HG02571 (cell line): Measurements from ENCODE around the gene MOB3A.

Experiments
- ATAC-seq: cut with Tn5 transposase; IDR thresholded peaks from one replicate; pipeline ENCODE4 v1.9.1; 2021; ENCODE audit warnings: mild to moderate bottlenecking, moderate library complexity; ENCODE audit not compliant: unreplicated experiment

MOB3A gene

GRCh38 chr19:2060884-2061494 is 35.1 kb downstream of the MOB3A start:
- ATAC-seq = peak; percentile 19

- ATAC-seq = no peak
These were observed 36.5 kb downstream of the MOB3A start for GRCh38 chr19:2059422-2060201.

- ATAC-seq = no peak
These were observed 37.3 kb downstream of the MOB3A start for GRCh38 chr19:2058570-2059421.

GRCh38 chr19:2057484-2058469 is 38.3 kb downstream of the MOB3A start:
- ATAC-seq = no peak

GRCh38 chr19:2056837-2057192 is 39.3 kb downstream of the MOB3A start:
- ATAC-seq = no peak

- no peak for ATAC-seq
These were observed 39.9 kb downstream of the MOB3A start for GRCh38 chr19:2055931-2056836.

GRCh38 chr19:2054763-2055162 is 41.4 kb downstream of the MOB3A start:
- no peak for ATAC-seq

- no peak for ATAC-seq
These were observed 42.3 kb downstream of the MOB3A start for GRCh38 chr19:2053601-2054389.

GRCh38 chr19:2051773-2052704 is 44.1 kb downstream of the MOB3A start:
- no peak for ATAC-seq

- peak; percentile 41 for ATAC-seq
These were observed 44.9 kb downstream of the MOB3A start, which contains the start of gene MKNK2 for GRCh38 chr19:2050991-2051772. Gene MKNK2 (minus strand): TSS chr19:2051244. CDS start chr19:2050851, 393 bp downstream.

GRCh38 chr19:2050349-2050990 is 45.7 kb downstream of the MOB3A start:
- peak; percentile 3 for ATAC-seq

- ATAC-seq = peak; percentile 3
These were observed 46.3 kb downstream of the MOB3A start for GRCh38 chr19:2049741-2050348.

- no peak for ATAC-seq
These were observed 47.0 kb downstream of the MOB3A start for GRCh38 chr19:2048959-2049740.

GRCh38 chr19:2048104-2048958 is 47.8 kb downstream of the MOB3A start:
- no peak for ATAC-seq
